Activated CD4-positive, alpha-beta T cell treated with anti-CD3 and anti-CD28 coated beads for 1 hour (primary cell): ENCODE results near the gene DUSP8.

Source experiments
- DNase-seq: peaks from one replicate; pipeline ENCODE4 v3.0.0-alpha.2; 2020

The DUSP8 gene

GRCh38 chr11:1564535-1565172 lies 7.4 kb downstream of the DUSP8 start:
- DNase-seq: no peak

GRCh38 chr11:1563697-1564534 lies 8.2 kb downstream of the DUSP8 start:
- no peak for DNase-seq

GRCh38 chr11:1563149-1563638 lies 8.9 kb downstream of the DUSP8 start:
- DNase-seq: no peak

GRCh38 chr11:1562469-1563148 lies 9.5 kb downstream of the DUSP8 start:
- DNase-seq: no peak

- no peak for DNase-seq
Observed at GRCh38 chr11:1561955-1562354, 10.1 kb downstream of the DUSP8 start.

- no peak for DNase-seq
Observed at GRCh38 chr11:1561266-1561665, 10.8 kb downstream of the DUSP8 start.

- DNase-seq: no peak
Observed at GRCh38 chr11:1560649-1561251, 11.3 kb downstream of the DUSP8 start.

- DNase-seq: no peak
Observed at GRCh38 chr11:1560002-1560648, 11.9 kb downstream of the DUSP8 start.

- DNase-seq: no peak
Observed at GRCh38 chr11:1559111-1559951, 12.7 kb downstream of the DUSP8 start.

- no peak for DNase-seq
Observed at GRCh38 chr11:1558775-1559110, 13.3 kb downstream of the DUSP8 start.

GRCh38 chr11:1557904-1558774 lies 13.9 kb downstream of the DUSP8 start:
- DNase-seq: no peak

GRCh38 chr11:1557051-1557884 lies 14.8 kb downstream of the DUSP8 start:
- no peak for DNase-seq

- no peak for DNase-seq
Observed at GRCh38 chr11:1556278-1556902, 15.7 kb downstream of the DUSP8 start.

- no peak for DNase-seq
Observed at GRCh38 chr11:1555713-1556153, 16.3 kb downstream of the DUSP8 start.

GRCh38 chr11:1554981-1555712 lies 16.9 kb downstream of the DUSP8 start:
- no peak for DNase-seq

GRCh38 chr11:1553808-1554594 lies 18.1 kb downstream of the DUSP8 start:
- no peak for DNase-seq
